ENCODE results near the gene ADGRB2. TPM values are rescaled to one million over a fixed set of nuclear protein-coding genes. Genes with fewer than 3 reads are reported as not detected.

ADGRB2 gene
- total RNA-seq, 2 donors from 2014 or later, result 0.24 to 4.5 TPM

DNA sequence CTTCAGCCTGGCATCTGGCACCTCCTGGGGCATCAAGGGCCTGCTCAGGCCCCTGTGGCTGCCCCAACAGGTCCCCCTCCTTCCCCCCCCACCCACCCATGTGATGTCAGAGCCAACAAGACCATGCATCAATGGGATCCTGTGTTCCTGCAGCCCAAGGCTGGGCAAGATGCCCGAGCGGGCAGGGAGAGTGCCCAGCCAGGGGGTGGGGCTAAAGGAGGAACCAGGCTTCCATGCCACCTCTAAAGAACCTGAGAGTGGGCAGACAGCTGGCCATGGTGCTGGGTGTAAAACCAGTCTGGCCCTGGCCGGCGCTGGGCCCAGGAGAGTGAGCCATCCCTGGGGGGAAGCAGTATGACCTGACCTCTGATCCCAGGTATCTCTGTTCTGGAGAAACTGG lies 67.9 kb downstream of the ADGRB2 start:
- Mint-ChIP-seq H3K9me3 (no peaks in the 10 kb centered on the region), H3K4me3 (no peak overlapping the region), H3K27ac (no peak overlapping the region), H3K27me3 (no peaks in the 10 kb centered on the region), H3K36me3 (ENCODE audit: low read depth) (no peaks in the 10 kb centered on the region), H3K4me1 (peaks cover 12% of the 10 kb centered on the region)
- no peak for ATAC-seq (replicated peaks)

DNA sequence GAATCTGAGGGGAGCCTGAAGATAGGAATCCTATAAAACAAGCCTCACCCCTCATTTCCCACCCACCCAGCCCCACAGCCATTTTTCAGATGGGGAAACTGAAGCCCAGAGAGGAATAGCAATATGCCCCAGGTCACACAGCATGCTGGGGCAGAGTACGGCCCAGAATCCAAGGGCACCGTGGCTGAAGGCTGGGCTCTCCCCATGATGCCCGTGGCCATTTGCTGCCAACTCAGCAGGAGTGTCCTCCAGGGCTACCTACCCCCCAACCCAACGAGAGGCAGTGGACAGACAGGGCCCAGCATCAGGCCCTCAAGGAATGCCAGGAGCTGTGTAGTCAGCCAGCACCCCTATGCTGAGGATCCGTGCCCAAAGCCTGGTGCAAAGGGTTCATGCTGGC lies 68.8 kb downstream of the ADGRB2 start:
- Mint-ChIP-seq H3K36me3 (ENCODE audit: low read depth) (no peaks in the 10 kb centered on the region), H3K4me1 (peaks cover 7% of the 10 kb centered on the region), H3K27me3 (no peaks in the 10 kb centered on the region), H3K27ac (no peak overlapping the region), H3K4me3 (no peak overlapping the region), H3K9me3 (no peaks in the 10 kb centered on the region)
- no peak for ATAC-seq (replicated peaks)

DNA sequence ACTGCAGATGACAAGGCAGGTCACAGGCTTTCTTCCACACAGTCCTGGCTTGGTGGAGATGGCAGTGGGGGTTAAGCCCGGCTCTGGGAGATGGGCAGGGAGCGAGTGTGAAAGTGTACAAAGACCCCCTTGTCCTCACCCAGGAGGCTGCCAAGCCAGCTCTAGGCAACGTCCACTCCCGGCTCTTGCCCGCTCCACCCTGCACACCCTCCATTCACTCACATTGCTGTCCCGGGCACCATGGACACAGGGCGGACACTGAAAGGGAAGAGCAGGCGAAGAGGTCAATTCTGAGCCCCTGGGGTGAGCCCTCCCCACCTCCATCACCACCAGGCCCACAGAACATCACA lies 69.2 kb downstream of the ADGRB2 start:
- peaks cover 6% of the 10 kb centered on the region for H3K4me1 Mint-ChIP-seq
- no peaks in the 10 kb centered on the region for H3K36me3 Mint-ChIP-seq (ENCODE audit: low read depth)
- H3K4me3 Mint-ChIP-seq, result no peak overlapping the region
- no peak for ATAC-seq (replicated peaks)
- no peaks in the 10 kb centered on the region for H3K27me3 Mint-ChIP-seq
- H3K27ac Mint-ChIP-seq, result no peak overlapping the region
- no peaks in the 10 kb centered on the region for H3K9me3 Mint-ChIP-seq

DNA sequence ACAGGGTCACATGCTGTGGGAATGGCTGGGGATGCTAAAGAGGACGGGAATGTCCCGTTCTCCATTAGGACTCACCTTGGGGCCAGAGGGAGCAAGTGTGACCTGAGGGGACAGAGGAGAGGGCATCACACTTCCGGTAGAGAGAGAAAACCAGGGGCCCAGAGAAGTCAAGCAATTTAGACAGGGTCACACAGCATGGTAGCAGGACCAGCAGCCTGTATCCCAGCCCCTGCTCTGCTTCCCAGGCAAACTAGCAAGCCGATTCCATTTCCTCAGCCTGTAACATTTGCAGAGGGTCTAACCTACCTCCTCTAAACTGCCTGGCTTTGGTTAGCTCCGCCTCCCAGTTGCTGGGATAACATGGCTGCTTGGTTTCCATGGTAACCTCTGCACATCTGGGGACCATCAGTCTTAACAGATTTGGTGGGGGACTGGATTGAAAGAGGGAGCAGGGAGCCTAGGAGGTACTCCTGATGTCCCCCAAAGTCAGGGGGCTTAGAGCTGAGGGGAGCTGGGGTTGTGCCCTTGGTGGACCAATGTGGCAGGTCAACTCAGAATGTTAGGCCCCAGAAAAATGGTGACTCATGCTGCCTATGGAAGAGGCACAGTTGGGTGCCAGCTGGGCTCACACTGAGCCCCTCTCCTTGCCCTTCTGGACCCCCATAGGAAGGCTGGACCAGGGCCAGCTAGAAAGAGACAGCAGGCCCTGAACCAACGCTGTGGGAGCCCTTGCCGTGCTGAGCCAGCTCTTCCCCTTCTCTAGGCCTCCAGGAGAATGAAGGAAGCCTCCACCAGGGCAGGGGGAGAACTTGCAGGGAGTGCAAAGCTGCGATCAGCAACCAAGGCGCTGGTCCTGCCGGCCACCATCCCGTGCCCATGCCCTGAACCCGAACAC lies 69.8 kb downstream of the ADGRB2 start:
- Mint-ChIP-seq H3K4me3 (no peak overlapping the region), H3K9me3 (no peaks in the 10 kb centered on the region), H3K27ac (no peak overlapping the region), H3K27me3 (no peaks in the 10 kb centered on the region), H3K4me1 (peaks cover 5% of the 10 kb centered on the region), H3K36me3 (ENCODE audit: low read depth) (no peaks in the 10 kb centered on the region)
- ATAC-seq (replicated peaks), result no peak

DNA sequence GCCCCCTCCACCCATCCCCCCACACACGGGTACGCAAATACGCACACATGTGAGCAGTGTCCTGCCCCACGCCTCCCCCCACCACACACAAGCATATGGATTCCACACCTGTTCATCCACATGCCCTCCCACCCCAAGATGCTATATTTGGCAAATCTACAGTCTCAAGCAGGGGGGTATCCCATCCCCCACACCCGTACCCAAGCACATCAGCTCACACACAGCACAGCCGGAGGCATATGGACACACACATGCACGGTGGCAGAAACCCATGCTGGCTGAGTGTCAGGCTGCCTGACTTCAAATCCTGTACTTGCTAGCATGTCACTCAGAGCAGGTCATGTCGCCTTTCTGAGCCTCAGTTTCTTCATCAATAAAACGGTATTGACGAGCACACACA lies 70.9 kb downstream of the ADGRB2 start:
- no peak for ATAC-seq (replicated peaks)
- Mint-ChIP-seq H3K27me3 (peaks cover 4% of the 10 kb centered on the region), H3K27ac (no peak overlapping the region), H3K4me3 (no peak overlapping the region), H3K4me1 (no peaks in the 10 kb centered on the region), H3K9me3 (no peaks in the 10 kb centered on the region), H3K36me3 (ENCODE audit: low read depth) (no peaks in the 10 kb centered on the region)

DNA sequence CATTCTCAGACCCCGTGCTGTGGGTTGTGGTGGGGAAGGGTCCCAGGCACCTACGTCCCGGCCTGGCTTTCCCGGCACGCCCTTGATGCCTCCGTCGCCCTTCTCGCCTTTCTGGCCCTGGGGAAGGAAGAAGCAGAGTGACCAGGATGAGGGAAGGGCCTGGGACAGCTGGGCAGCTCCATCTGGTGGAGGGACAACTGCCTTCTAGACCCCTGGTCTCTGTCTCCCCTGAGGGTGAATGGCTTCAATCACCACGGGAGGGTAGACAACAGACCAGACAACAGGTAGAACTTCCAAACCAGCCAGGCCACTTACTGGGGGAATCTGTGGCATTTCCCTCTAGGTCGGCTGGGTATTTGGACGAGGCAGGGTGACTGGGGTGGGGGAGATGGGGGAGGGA lies 72.2 kb downstream of the ADGRB2 start:
- Mint-ChIP-seq H3K27me3 (peaks cover 4% of the 10 kb centered on the region), H3K4me3 (no peak overlapping the region), H3K27ac (no peak overlapping the region), H3K4me1 (no peaks in the 10 kb centered on the region), H3K36me3 (ENCODE audit: low read depth) (no peaks in the 10 kb centered on the region), H3K9me3 (no peaks in the 10 kb centered on the region)
- ATAC-seq (replicated peaks), result no peak

DNA sequence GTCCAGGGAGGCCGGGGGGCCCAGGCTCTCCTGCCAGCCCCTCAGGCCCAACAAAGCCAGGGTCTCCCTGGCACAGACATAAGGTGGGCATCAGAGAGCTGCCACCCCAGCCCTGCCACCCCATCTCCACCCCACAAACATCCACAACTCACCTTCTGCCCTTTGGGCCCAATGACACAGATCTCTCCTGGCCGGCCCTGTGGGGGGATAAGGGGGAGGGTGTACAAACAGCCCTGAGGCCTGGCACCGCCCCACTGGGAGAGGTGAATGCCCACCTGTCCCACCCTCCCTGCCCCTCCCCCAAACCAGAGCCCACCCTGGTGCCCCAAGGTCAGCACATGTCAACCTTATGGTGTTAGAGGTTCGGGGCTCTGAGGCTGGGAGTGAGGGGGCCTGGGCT lies 72.7 kb downstream of the ADGRB2 start:
- Mint-ChIP-seq H3K27me3 (peaks cover 9% of the 10 kb centered on the region), H3K27ac (no peak overlapping the region), H3K4me1 (no peaks in the 10 kb centered on the region), H3K36me3 (ENCODE audit: low read depth) (no peaks in the 10 kb centered on the region), H3K4me3 (no peak overlapping the region), H3K9me3 (no peaks in the 10 kb centered on the region)
- ATAC-seq (replicated peaks), result no peak

DNA sequence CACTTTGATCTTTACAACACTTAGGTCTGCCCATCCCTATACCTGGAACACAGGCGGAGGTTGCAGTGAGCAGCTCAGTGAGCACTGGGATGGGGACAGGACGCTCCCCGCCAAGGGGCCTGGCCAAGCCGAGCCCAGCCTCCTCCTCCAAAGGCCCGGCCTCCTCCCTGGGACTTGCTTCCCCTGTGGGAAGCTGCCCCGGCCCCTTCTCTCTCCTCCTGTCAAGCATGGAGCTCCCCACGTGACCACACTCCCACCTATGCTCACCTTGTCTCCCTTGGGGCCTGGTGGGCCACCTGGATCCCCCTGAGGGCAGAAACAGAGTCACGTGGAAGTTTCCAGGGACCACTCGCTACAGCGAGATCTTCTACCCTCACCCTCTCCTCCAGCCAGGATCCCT lies 73.2 kb downstream of the ADGRB2 start:
- H3K4me1 Mint-ChIP-seq, result no peaks in the 10 kb centered on the region
- H3K27ac Mint-ChIP-seq, result no peak overlapping the region
- H3K4me3 Mint-ChIP-seq, result no peak overlapping the region
- no peaks in the 10 kb centered on the region for H3K9me3 Mint-ChIP-seq
- no peaks in the 10 kb centered on the region for H3K36me3 Mint-ChIP-seq (ENCODE audit: low read depth)
- no peak for ATAC-seq (replicated peaks)
- peaks cover 10% of the 10 kb centered on the region for H3K27me3 Mint-ChIP-seq

DNA sequence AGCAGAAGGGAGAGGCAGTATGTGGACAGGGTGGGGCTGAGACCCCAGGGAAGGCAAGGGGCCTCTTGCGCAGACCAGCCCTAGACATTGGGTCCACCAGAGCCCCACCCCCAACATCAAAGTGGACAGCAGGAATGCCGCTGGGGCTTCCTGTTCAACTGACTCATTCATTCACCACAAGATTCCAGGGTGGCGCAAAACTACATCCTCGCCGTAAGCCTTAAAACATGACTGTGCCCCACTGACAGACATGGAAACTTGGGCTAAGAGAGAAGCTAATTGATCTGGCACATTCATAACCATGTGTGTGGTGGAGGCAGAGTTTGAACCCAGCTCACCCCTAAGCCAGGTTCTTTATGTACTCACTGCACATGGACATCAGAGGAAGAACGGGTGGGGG lies 74.3 kb downstream of the ADGRB2 start:
- Mint-ChIP-seq H3K9me3 (no peaks in the 10 kb centered on the region), H3K4me3 (no peak overlapping the region), H3K36me3 (ENCODE audit: low read depth) (no peaks in the 10 kb centered on the region), H3K27ac (no peak overlapping the region), H3K27me3 (peaks cover 14% of the 10 kb centered on the region), H3K4me1 (no peaks in the 10 kb centered on the region)
- no peak for ATAC-seq (replicated peaks)

DNA sequence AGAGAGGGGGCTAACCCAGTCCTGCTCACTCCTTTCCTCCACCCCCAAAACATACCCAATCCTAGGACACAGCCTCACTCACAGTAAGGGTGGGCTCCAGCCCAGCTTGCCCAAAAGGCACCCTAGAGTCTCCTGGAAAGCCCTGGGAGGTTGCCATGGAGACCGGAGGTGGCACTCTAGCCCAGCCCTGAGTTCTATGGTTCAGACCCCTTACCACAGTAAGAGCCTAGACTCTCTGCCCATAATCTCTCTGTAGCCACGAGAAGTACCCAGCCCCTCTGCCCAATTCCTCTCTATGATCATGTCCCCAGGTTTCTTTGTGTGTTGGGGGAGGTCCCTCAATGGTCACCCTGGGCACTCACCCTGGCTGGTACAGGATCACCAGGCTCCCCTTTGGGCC lies 74.8 kb downstream of the ADGRB2 start:
- Mint-ChIP-seq H3K4me3 (no peak overlapping the region), H3K36me3 (ENCODE audit: low read depth) (no peaks in the 10 kb centered on the region), H3K4me1 (no peaks in the 10 kb centered on the region), H3K9me3 (no peaks in the 10 kb centered on the region), H3K27me3 (peaks cover 16% of the 10 kb centered on the region), H3K27ac (no peak overlapping the region)
- no peak for ATAC-seq (replicated peaks)

DNA sequence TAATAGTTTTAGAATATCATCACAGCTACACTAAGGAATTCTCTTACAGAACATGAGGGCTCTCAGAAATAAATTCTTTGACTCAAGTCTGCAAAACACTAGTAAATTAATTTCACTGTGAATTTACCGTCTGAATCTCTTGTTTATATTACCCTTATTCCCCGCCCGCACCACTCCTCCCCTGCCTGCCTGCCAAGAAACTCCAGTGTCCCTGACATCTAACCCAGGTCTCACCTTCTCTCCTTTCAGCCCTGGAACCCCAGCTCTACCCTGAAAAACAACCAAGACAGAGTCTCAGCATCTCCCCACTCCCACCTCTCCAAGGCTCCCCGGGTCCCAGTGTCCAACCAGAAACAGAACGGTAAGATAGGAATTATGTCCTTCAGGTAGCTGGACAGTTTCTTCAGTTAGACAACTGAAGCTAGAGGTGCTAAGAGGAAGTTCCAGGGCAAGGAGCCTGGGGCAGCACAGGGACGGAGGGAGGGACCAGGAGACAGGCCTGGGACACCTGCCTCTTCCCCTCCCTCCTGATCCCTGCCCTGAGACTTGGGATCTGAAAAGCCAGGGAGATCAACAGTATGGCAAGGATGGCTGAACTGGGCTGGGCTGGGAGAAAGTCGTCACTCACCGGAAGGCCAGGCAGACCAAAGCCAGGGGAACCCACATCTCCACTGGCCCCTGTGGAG lies 75.8 kb downstream of the ADGRB2 start:
- H3K9me3 Mint-ChIP-seq, result no peaks in the 10 kb centered on the region
- no peak for ATAC-seq (replicated peaks)
- no peak overlapping the region for H3K27ac Mint-ChIP-seq
- no peak overlapping the region for H3K4me3 Mint-ChIP-seq
- no peaks in the 10 kb centered on the region for H3K36me3 Mint-ChIP-seq (ENCODE audit: low read depth)
- peaks cover 16% of the 10 kb centered on the region for H3K27me3 Mint-ChIP-seq
- no peaks in the 10 kb centered on the region for H3K4me1 Mint-ChIP-seq

DNA sequence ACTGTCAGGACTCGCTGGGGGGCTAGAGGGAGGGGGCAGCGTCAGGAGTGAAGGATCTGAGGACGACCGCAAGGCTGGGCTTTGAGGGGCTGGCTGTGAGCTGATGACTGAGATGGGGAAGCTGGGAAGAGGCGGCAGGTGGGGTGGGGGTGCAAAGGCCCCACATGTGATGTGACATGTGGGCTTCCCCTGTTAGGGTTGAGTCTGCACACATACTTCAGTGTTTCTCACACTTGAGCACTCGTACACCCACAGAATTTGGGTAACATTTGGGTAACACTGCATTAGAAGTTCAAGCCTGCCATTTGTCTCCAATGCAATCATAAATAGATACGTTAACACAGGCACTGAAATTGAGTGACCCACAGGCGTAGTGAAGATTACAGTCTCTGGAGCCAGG lies 76.5 kb downstream of the ADGRB2 start:
- H3K4me1 Mint-ChIP-seq, result no peaks in the 10 kb centered on the region
- no peak overlapping the region for H3K27ac Mint-ChIP-seq
- no peaks in the 10 kb centered on the region for H3K36me3 Mint-ChIP-seq (ENCODE audit: low read depth)
- no peak overlapping the region for H3K4me3 Mint-ChIP-seq
- H3K9me3 Mint-ChIP-seq, result no peaks in the 10 kb centered on the region
- peaks cover 16% of the 10 kb centered on the region for H3K27me3 Mint-ChIP-seq
- no peak for ATAC-seq (replicated peaks)

DNA sequence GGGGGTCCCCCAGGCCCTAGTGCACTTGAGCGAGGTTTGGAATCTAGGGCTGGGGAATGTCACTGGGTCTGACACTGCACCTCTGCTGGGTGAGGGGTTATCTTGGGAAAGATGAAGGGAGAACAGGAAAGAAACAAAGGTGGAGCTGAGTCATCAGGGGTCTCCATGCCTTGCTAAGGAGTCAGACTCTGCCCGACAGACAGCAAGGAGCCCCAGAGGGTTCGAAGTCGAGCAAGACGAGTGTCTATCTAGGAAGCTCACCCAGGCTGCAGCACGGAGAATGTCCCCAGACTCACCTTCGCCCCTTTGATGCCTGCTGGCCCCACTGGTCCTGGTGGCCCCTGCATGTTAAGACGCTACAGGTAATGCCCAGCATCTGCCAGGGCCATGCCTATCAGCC lies 78.3 kb downstream of the ADGRB2 start:
- Mint-ChIP-seq H3K9me3 (no peaks in the 10 kb centered on the region), H3K4me1 (no peaks in the 10 kb centered on the region), H3K36me3 (ENCODE audit: low read depth) (no peaks in the 10 kb centered on the region), H3K4me3 (no peak overlapping the region), H3K27ac (no peak overlapping the region), H3K27me3 (peaks cover 16% of the 10 kb centered on the region)
- no peak for ATAC-seq (replicated peaks)

DNA sequence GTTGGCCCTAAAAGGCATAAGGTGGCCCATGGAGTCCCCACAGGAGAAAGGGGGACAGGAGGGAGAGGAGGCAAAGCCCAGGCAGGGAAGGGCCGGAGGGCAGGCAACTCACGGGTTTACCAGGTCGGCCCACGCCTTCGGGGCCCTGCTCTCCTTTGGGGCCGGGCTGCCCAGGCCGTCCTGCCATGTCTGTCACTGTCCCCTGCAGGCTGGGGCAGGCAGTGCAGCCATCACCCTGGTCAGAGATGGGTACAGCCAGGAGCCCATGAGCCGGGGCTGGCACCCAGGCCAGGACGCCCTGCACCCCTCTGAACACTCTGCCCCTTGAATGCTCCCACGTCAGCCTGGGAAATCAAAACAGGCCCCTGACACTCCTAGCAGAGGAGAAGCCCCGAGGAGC lies 80.1 kb downstream of the ADGRB2 start:
- Mint-ChIP-seq H3K27ac (no peak overlapping the region), H3K36me3 (ENCODE audit: low read depth) (no peaks in the 10 kb centered on the region), H3K27me3 (peaks cover 16% of the 10 kb centered on the region), H3K4me1 (no peaks in the 10 kb centered on the region), H3K9me3 (no peaks in the 10 kb centered on the region), H3K4me3 (no peak overlapping the region)
- ATAC-seq (replicated peaks), result peak; percentile 38

DNA sequence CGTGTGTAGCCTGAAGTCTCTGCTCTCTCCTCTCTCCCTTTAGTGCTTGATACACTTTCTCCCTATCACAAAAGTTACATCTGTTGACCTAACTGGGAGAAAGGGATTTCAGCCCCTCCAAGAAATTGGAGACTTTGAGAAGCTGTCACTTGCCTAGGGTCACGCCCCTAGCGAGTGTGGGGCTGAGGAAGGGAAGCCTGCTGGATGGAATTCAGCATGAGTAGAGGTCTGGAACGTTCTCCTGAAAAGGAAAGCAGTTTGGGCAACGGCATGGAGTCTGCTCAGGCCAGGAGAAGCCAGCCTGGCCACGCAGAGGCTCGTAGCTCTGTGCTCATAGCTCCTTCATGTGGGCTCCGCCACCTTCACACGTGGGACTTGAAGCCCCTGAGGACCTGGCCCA lies 82.7 kb downstream of the ADGRB2 start:
- H3K9me3 Mint-ChIP-seq, result no peaks in the 10 kb centered on the region
- no peak overlapping the region for H3K4me3 Mint-ChIP-seq
- H3K36me3 Mint-ChIP-seq (ENCODE audit: low read depth), result no peaks in the 10 kb centered on the region
- ATAC-seq (replicated peaks), result no peak
- H3K27me3 Mint-ChIP-seq, result peaks cover 7% of the 10 kb centered on the region
- no peak overlapping the region for H3K27ac Mint-ChIP-seq
- H3K4me1 Mint-ChIP-seq, result no peaks in the 10 kb centered on the region
